Effector memory CD4-positive, alpha-beta T cell (primary cell): ENCODE measurements around the gene NLRX1.
"Not testable (repeated sequence)": the region's sequence is repeated elsewhere in the genome, so short reads cannot be mapped to it uniquely, and the experiment has no call there.

Experiments used
- DNase-seq, 3 donors: peaks; one replicate each; pipeline ENCODE4 v3.0.0-alpha.2; 2020
- H3K27ac ChIP-seq: 2 replicates; pipeline ENCODE4 v1.7.0; 2013; ENCODE audit warnings: mild to moderate bottlenecking, low read length, moderate library complexity; ENCODE audit not compliant: insufficient read depth, poor library complexity, severe bottlenecking
- H3K27me3 ChIP-seq: replicated peaks from 2 replicates; pipeline ENCODE4 v1.7.0; 2013; ENCODE audit warnings: mild to moderate bottlenecking, low read length; ENCODE audit not compliant: insufficient read depth, control insufficient read depth, poor library complexity, severe bottlenecking
- H3K36me3 ChIP-seq: 2 replicates; pipeline ENCODE4 v1.7.0; 2013; ENCODE audit warnings: mild to moderate bottlenecking, low read length, moderate library complexity; ENCODE audit not compliant: control insufficient read depth, insufficient read depth
- H3K4me1 ChIP-seq: 2 replicates; pipeline ENCODE4 v1.7.0; 2013; ENCODE audit warnings: low read length, mild to moderate bottlenecking; ENCODE audit not compliant: control insufficient read depth, insufficient read depth, poor library complexity, severe bottlenecking
- H3K4me3 ChIP-seq: 2 replicates; pipeline ENCODE4 v1.7.0; 2013; ENCODE audit warnings: low read length, low read depth, mild to moderate bottlenecking; ENCODE audit not compliant: insufficient read depth, poor library complexity, severe bottlenecking
- H3K9me3 ChIP-seq: 2 replicates; pipeline ENCODE4 v1.7.0; 2013; ENCODE audit warnings: mild to moderate bottlenecking, low read length, moderate library complexity; ENCODE audit not compliant: control insufficient read depth

NLRX1 gene

GRCh38 chr11:119134389-119134978 is 34.0 kb upstream of the NLRX1 start:
- Histone ChIP-seq H3K4me1 (no peaks in the 10 kb centered on the region), H3K27ac (no peak overlapping the region), H3K9me3 (no peaks in the 10 kb centered on the region), H3K4me3 (no peak overlapping the region), H3K27me3 (no peaks in the 10 kb centered on the region), H3K36me3 (peaks cover 42% of the 10 kb centered on the region)
- no peak for DNase-seq

- not testable (repeated sequence) for DNase-seq, H3K4me1 ChIP-seq, H3K36me3 ChIP-seq, H3K9me3 ChIP-seq, H3K4me3 ChIP-seq, H3K27ac ChIP-seq, H3K27me3 ChIP-seq
Measured at GRCh38 chr11:119139276-119139675, 29.2 kb upstream of the NLRX1 start.

GRCh38 chr11:119144825-119145486 is 23.6 kb upstream of the NLRX1 start:
- no peaks in the 10 kb centered on the region for H3K9me3 ChIP-seq
- H3K4me3 ChIP-seq: no peak overlapping the region
- H3K36me3 ChIP-seq: no peaks in the 10 kb centered on the region
- peaks cover 12% of the 10 kb centered on the region for H3K4me1 ChIP-seq
- H3K27me3 ChIP-seq: peaks cover 14% of the 10 kb centered on the region
- H3K27ac ChIP-seq: no peak overlapping the region
- no peak for DNase-seq

GRCh38 chr11:119145551-119145950 is 23.0 kb upstream of the NLRX1 start:
- no peak for DNase-seq
- H3K4me3 ChIP-seq: no peak overlapping the region
- no peaks in the 10 kb centered on the region for H3K9me3 ChIP-seq
- no peak overlapping the region for H3K27ac ChIP-seq
- H3K27me3 ChIP-seq: peaks cover 14% of the 10 kb centered on the region
- no peaks in the 10 kb centered on the region for H3K36me3 ChIP-seq
- H3K4me1 ChIP-seq: peaks cover 12% of the 10 kb centered on the region

- H3K36me3 ChIP-seq: no peaks in the 10 kb centered on the region
- H3K9me3 ChIP-seq: no peaks in the 10 kb centered on the region
- H3K4me3 ChIP-seq: no peak overlapping the region
- peaks cover 14% of the 10 kb centered on the region for H3K27me3 ChIP-seq
- H3K4me1 ChIP-seq: peaks cover 12% of the 10 kb centered on the region
- DNase-seq: no peak
- H3K27ac ChIP-seq: no peak overlapping the region
Measured at GRCh38 chr11:119147604-119148333, 20.8 kb upstream of the NLRX1 start.

- Histone ChIP-seq H3K27ac (no peak overlapping the region), H3K4me1 (peaks cover 12% of the 10 kb centered on the region), H3K36me3 (no peaks in the 10 kb centered on the region), H3K4me3 (peak overlapping the region; percentile 67), H3K9me3 (no peaks in the 10 kb centered on the region), H3K27me3 (peaks cover 14% of the 10 kb centered on the region)
- DNase-seq: no peak
Measured at GRCh38 chr11:119148720-119149017, 19.9 kb upstream of the NLRX1 start.

GRCh38 chr11:119149018-119149785 is 19.3 kb upstream of the NLRX1 start, which contains the start of gene ABCG4:
Gene ABCG4, plus strand, starts transcription at chr11:119149052. Its CDS starts 914 bp downstream, at chr11:119149966.
- Histone ChIP-seq H3K9me3 (no peaks in the 10 kb centered on the region), H3K36me3 (no peaks in the 10 kb centered on the region), H3K4me1 (peaks cover 12% of the 10 kb centered on the region), H3K27ac (no peak within 1 kb of the TSS), H3K4me3 (peak within 1 kb of the TSS; percentile 67), H3K27me3 (peaks cover 14% of the 10 kb centered on the region)
- no peak for DNase-seq

GRCh38 chr11:119149786-119150275 is 18.7 kb upstream of the NLRX1 start:
- H3K4me1 ChIP-seq: peaks cover 12% of the 10 kb centered on the region
- H3K4me3 ChIP-seq: no peak overlapping the region
- peaks cover 14% of the 10 kb centered on the region for H3K27me3 ChIP-seq
- H3K27ac ChIP-seq: no peak overlapping the region
- no peaks in the 10 kb centered on the region for H3K9me3 ChIP-seq
- DNase-seq: no peak
- no peaks in the 10 kb centered on the region for H3K36me3 ChIP-seq

GRCh38 chr11:119152043-119152442 is 16.5 kb upstream of the NLRX1 start:
- H3K27me3 ChIP-seq: peaks cover 8% of the 10 kb centered on the region
- no peak for DNase-seq
- no peak overlapping the region for H3K27ac ChIP-seq
- H3K9me3 ChIP-seq: no peaks in the 10 kb centered on the region
- no peak overlapping the region for H3K4me3 ChIP-seq
- H3K4me1 ChIP-seq: peaks cover 12% of the 10 kb centered on the region
- no peaks in the 10 kb centered on the region for H3K36me3 ChIP-seq
